Stimulated activated CD8-positive, alpha-beta memory T cell treated with anti-CD3 and anti-CD28 coated beads, Interleukin-4, amount 100 ng/mL, for 4 hours (primary cell): ENCODE data around the gene CEP57.
A peak's percentile ranks its signal among the peaks of the same experiment; 100 is the strongest.

Experiments
- DNase-seq, 2 donors: peaks; one replicate each; pipeline ENCODE4 v3.0.0-alpha.2; 2020; ENCODE audit warnings: low read depth in 2 of 2, low spot score in 1 of 2

Gene CEP57

GRCh38 chr11:95790123-95790932, at the start of gene CEP57:
TSS of gene CEP57 (plus strand) at chr11:95790498. CDS start at chr11:95790699, 201 bp downstream.
- peak; percentile 92 to 95 for DNase-seq

GRCh38 chr11:95750101-95750500, 40.2 kb upstream of the CEP57 start:
- DNase-seq, result no peak

GRCh38 chr11:95751515-95751914, 38.8 kb upstream of the CEP57 start:
- no peak for DNase-seq

GRCh38 chr11:95760941-95761340, 29.4 kb upstream of the CEP57 start:
- no peak for DNase-seq

GRCh38 chr11:95762534-95762933, 27.8 kb upstream of the CEP57 start:
- DNase-seq, result no peak

- no peak for DNase-seq
Observed at GRCh38 chr11:95764267-95764898, 25.9 kb upstream of the CEP57 start.

GRCh38 chr11:95766701-95767100, 23.6 kb upstream of the CEP57 start:
- no peak for DNase-seq

GRCh38 chr11:95767498-95767897, 22.8 kb upstream of the CEP57 start:
- DNase-seq, result no peak

- DNase-seq, result no peak
Observed at GRCh38 chr11:95768521-95768920, 21.8 kb upstream of the CEP57 start.

- no peak for DNase-seq
Observed at GRCh38 chr11:95776859-95777258, 13.4 kb upstream of the CEP57 start.

GRCh38 chr11:95778699-95779098, 11.6 kb upstream of the CEP57 start:
- DNase-seq, result no peak

GRCh38 chr11:95780544-95780943, 9.8 kb upstream of the CEP57 start:
- DNase-seq, result no peak

- peak in 1 of 2 donors; percentile 3 for DNase-seq
Observed at GRCh38 chr11:95788921-95789505, 1.3 kb upstream of the CEP57 start.

- peak; percentile 88 to 96 for DNase-seq
Observed at GRCh38 chr11:95789506-95790122, 684 bp upstream of the CEP57 start, which contains the start of gene FAM76B. TSS of gene FAM76B (minus strand) at chr11:95789782. CDS start at chr11:95789478, 304 bp downstream.

GRCh38 chr11:95790933-95791708, 823 bp downstream of the CEP57 start:
- peak; percentile 7 to 12 for DNase-seq

- DNase-seq, result no peak
Observed at GRCh38 chr11:95791709-95792033, 1.4 kb downstream of the CEP57 start.

GRCh38 chr11:95792200-95792599, 1.9 kb downstream of the CEP57 start:
- DNase-seq, result no peak

- no peak for DNase-seq
Observed at GRCh38 chr11:95792700-95793099, 2.4 kb downstream of the CEP57 start.

- DNase-seq, result no peak
Observed at GRCh38 chr11:95793116-95793515, 2.8 kb downstream of the CEP57 start.

GRCh38 chr11:95794086-95794485, 3.8 kb downstream of the CEP57 start:
- no peak for DNase-seq
